B cell (primary cell): ENCODE data around the gene SLC49A3. TPM values are rescaled to one million over a fixed set of nuclear protein-coding genes. Genes with fewer than 3 reads are reported as not detected.

ENCODE experiments used
- ATAC-seq: fragments of 200-7000 bp; cut with Tn5 transposase; one replicate; pipeline ENCODE4 v1.10.0; 2021; ENCODE audit warnings: low read depth, mild to moderate bottlenecking, moderate number of reproducible peaks, moderate library complexity
- CTCF ChIA-PET: fragments of 350-600 bp; sonication (Branson Sonifier 250); formaldehyde crosslinking; loops from one replicate; lab custom pipeline; 2021; ENCODE audit warnings: antibody characterized with exemption, inconsistent platforms; lab: Charles Lee
- POLR2A ChIA-PET: fragments of 350-600 bp; sonication (Branson Sonifier 250); formaldehyde crosslinking; loops from one replicate; lab custom pipeline; 2021; ENCODE audit warnings: antibody characterized with exemption; lab: Charles Lee
- DNase-seq: peaks from one replicate; pipeline ENCODE4 v3.0.0; 2013
- H2AFZ ChIP-seq: 2 replicates; pipeline ENCODE4 v1.6.1; 2012; ENCODE audit warnings: mild to moderate bottlenecking, low read depth, low read length; ENCODE audit not compliant: insufficient read depth, poor library complexity, severe bottlenecking
- H3K27ac ChIP-seq, 2 donors: 1 replicate in 1 of 2; 2 replicates in 1 of 2; pipeline ENCODE4 v1.5.1; 2012 to 2013; ENCODE audit warnings: low read length in 2 of 2, mild to moderate bottlenecking in 2 of 2, moderate library complexity in 1 of 2
- H3K27me3 ChIP-seq, 4 experiments: fragments of 200-600 bp in 1 of 4; sonication (generic) in 1 of 4; replicated peaks in 1 of 4; 1 replicate in 2 of 4; 2 replicates in 2 of 4; pipeline versions ENCODE4 v1.6.1 to v1.7.0; 2013 to 2016; ENCODE audit warnings: low read length in 3 of 4, mild to moderate bottlenecking in 2 of 4, mixed read lengths in 1 of 4, moderate library complexity in 1 of 4; ENCODE audit not compliant: insufficient read depth in 4 of 4, control insufficient read depth in 3 of 4; ENCODE audit errors: control extremely low read depth in 1 of 4
- H3K36me3 ChIP-seq, 2 experiments: replicated peaks in 1 of 2; 1 replicate in 1 of 2; 2 replicates in 1 of 2; pipeline versions ENCODE4 v1.6.1 to v1.7.1; 2013; ENCODE audit warnings: low read length in 1 of 2; ENCODE audit not compliant: insufficient read depth in 2 of 2, control insufficient read depth in 1 of 2; ENCODE audit errors: control extremely low read depth in 1 of 2, extremely low read depth in 1 of 2
- H3K4me1 ChIP-seq, 2 donors: fragments of 200-600 bp in 1 of 2; sonication (generic) in 1 of 2; 1 replicate in 1 of 2; 2 replicates in 1 of 2; pipeline versions ENCODE4 v1.5.1 to v1.6.1; 2013 to 2017; ENCODE audit warnings: low read length in 2 of 2; ENCODE audit not compliant: control insufficient read depth in 2 of 2, insufficient read depth in 2 of 2
- H3K4me2 ChIP-seq: replicated peaks from 2 replicates; pipeline ENCODE3; 2012; ENCODE audit warnings: mild to moderate bottlenecking, low read depth, low read length; ENCODE audit not compliant: poor library complexity, severe bottlenecking
- H3K4me3 ChIP-seq, 5 experiments: fragments of 200-600 bp in 1 of 5; sonication (generic) in 1 of 5; 1 replicate in 3 of 5; 2 replicates in 2 of 5; pipeline versions ENCODE4 v1.5.1 to v1.7.0; 2011 to 2016; ENCODE audit warnings: low read length in 4 of 5, mild to moderate bottlenecking in 4 of 5, low read depth in 2 of 5, control low read depth in 1 of 5, moderate library complexity in 1 of 5; ENCODE audit not compliant: insufficient read depth in 1 of 5; ENCODE audit errors: control extremely low read depth in 1 of 5, extremely low read depth in 1 of 5
- H3K79me2 ChIP-seq: fragments of 200-600 bp; sonication (generic); one replicate; pipeline ENCODE4 v1.6.0; 2016; ENCODE audit warnings: low read length; ENCODE audit not compliant: control insufficient read depth, insufficient read depth
- H3K9ac ChIP-seq: fragments of 200-600 bp; sonication (generic); 2 replicates; pipeline ENCODE4 v1.6.1; 2017; ENCODE audit warnings: mild to moderate bottlenecking, low read length, moderate library complexity
- H3K9me3 ChIP-seq, 3 donors: one replicate each; pipeline versions ENCODE4 v1.6.1 to v1.7.1; 2013; ENCODE audit warnings: low read length in 2 of 3; ENCODE audit not compliant: control insufficient read depth in 2 of 3, insufficient read depth in 1 of 3; ENCODE audit errors: control extremely low read depth in 1 of 3
- H4K20me1 ChIP-seq: 2 replicates; pipeline ENCODE4 v1.6.0; 2012; ENCODE audit warnings: mild to moderate bottlenecking, low read length; ENCODE audit not compliant: insufficient read depth, control insufficient read depth, poor library complexity, severe bottlenecking
- H3K27ac Mint-ChIP-seq: one replicate; pipeline ENCODE4 v1.8.0; 2021; ENCODE audit warnings: mixed read lengths
- H3K27me3 Mint-ChIP-seq: one replicate; pipeline ENCODE4 v1.8.0; 2021; ENCODE audit warnings: mixed read lengths
- H3K4me1 Mint-ChIP-seq: one replicate; pipeline ENCODE4 v1.8.0; 2021; ENCODE audit warnings: mixed read lengths
- H3K4me3 Mint-ChIP-seq: one replicate; pipeline ENCODE4 v1.8.0; 2021; ENCODE audit warnings: mixed read lengths
- H3K9me3 Mint-ChIP-seq: one replicate; pipeline ENCODE4 v1.8.0; 2022; ENCODE audit warnings: mixed read lengths; ENCODE audit not compliant: insufficient read depth
- EZH2 ChIP-seq: IDR thresholded peaks from 2 replicates; pipeline ENCODE4 v1.6.1; 2012; ENCODE audit warnings: borderline replicate concordance, low read depth, mild to moderate bottlenecking, moderate library complexity, low read length; ENCODE audit not compliant: insufficient read depth, poor library complexity, severe bottlenecking
- WGBS: methylation state at CpG from one replicate; pipeline ENCODE4 v1.1.5; 2013; ENCODE audit warnings: missing lambda C conversion rate; ENCODE audit not compliant: insufficient coverage; 5-methylcytosine and 5-hydroxymethylcytosine counted together
- intact Hi-C: fragments of 100-400 bp; cut with micrococcal nuclease; formaldehyde crosslinking; loops from one replicate; pipeline ENCODE4 v1.10.0; 2022
- polyA plus RNA-seq: library from polyadenylated mRNA; depleted of rRNA; stranded (reverse); fragments of >200 nt; gene quantifications from 2 replicates; pipeline ENCODE4 v1.2.3, GENCODE V29; 2012
- total RNA-seq, 2 donors: library from RNA; stranded (reverse); fragments of 120-200 nt in 1 of 2; gene quantifications; 1 replicate in 1 of 2; 2 replicates in 1 of 2; pipeline versions ENCODE4 v1.2.3 to v1.2.4, GENCODE V29; 2013 to 2022
- TF ChIP-seq, protein P1 (sequence below): fragments of 200-600 bp; IDR thresholded peaks from one replicate; pipeline ENCODE4 v1.8.0; 2022; ENCODE audit warnings: antibody characterized with exemption, mild to moderate bottlenecking

SLC49A3 gene
- total and polyA plus RNA-seq, 2 donors (not counting 1 experiment from before 2014, with no cell fraction given), result 2.0 to 4.3 TPM

DNA sequence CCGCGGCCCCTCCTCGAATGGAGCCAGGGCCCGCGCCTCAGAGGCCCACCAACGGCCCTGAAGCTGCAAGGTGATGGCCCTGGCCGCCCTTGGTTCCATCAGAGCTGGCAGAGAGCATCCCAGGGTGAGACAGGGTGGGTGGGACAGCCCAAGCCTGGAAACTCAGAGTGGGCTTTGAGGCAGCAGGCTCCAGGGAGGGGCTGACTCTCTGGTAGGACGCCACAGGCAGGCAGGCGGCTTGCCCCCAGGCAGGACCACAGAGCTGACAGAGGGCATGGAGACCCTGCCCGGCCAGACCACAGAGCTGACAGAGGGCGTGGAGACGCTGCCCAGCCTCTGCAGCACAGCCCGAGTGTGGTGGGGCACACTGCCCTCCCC lies 9.9 kb downstream of the SLC49A3 start:
- CTCF ChIA-PET, result no interaction called here
- ATAC-seq (no peak), DNase-seq (no peak)
- no peak for TF ChIP-seq EZH2
- TF ChIP-seq, protein P1, sequence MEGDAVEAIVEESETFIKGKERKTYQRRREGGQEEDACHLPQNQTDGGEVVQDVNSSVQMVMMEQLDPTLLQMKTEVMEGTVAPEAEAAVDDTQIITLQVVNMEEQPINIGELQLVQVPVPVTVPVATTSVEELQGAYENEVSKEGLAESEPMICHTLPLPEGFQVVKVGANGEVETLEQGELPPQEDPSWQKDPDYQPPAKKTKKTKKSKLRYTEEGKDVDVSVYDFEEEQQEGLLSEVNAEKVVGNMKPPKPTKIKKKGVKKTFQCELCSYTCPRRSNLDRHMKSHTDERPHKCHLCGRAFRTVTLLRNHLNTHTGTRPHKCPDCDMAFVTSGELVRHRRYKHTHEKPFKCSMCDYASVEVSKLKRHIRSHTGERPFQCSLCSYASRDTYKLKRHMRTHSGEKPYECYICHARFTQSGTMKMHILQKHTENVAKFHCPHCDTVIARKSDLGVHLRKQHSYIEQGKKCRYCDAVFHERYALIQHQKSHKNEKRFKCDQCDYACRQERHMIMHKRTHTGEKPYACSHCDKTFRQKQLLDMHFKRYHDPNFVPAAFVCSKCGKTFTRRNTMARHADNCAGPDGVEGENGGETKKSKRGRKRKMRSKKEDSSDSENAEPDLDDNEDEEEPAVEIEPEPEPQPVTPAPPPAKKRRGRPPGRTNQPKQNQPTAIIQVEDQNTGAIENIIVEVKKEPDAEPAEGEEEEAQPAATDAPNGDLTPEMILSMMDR, result no peak
- peaks cover 35% of the 10 kb centered on the region for H3K4me1 Mint-ChIP-seq
- intact Hi-C loops, result loop anchor here (10.0 kb wide), 1 partner anchor 606 kb away; the partner anchor contains the start of gene MAEA
- H3K4me3 Mint-ChIP-seq, result no peak overlapping the region
- Histone ChIP-seq H3K4me3 (no peak overlapping the region), H3K9me3 (peaks cover 0 to 10% (median 0%) of the 10 kb centered on the region in 3 donors), H2AFZ (no peak overlapping the region), H3K9ac (no peak overlapping the region), H4K20me1 (no peaks in the 10 kb centered on the region), H3K36me3 (no peaks in the 10 kb centered on the region), H3K79me2 (peaks cover 12% of the 10 kb centered on the region), H3K4me1 (peaks cover 32 to 48% of the 10 kb centered on the region in 2 donors), H3K4me2 (no peak overlapping the region), H3K27me3 (peaks cover 0 to 2% (median 0%) of the 10 kb centered on the region in 4 experiments), H3K27ac (no peak overlapping the region)
- no peak overlapping the region for H3K27ac Mint-ChIP-seq
- 88% methylated on average over 13 of the region's 13 CpGs for WGBS
- no peaks in the 10 kb centered on the region for H3K9me3 Mint-ChIP-seq
- no peaks in the 10 kb centered on the region for H3K27me3 Mint-ChIP-seq
- POLR2A ChIA-PET, result no interaction called here

DNA sequence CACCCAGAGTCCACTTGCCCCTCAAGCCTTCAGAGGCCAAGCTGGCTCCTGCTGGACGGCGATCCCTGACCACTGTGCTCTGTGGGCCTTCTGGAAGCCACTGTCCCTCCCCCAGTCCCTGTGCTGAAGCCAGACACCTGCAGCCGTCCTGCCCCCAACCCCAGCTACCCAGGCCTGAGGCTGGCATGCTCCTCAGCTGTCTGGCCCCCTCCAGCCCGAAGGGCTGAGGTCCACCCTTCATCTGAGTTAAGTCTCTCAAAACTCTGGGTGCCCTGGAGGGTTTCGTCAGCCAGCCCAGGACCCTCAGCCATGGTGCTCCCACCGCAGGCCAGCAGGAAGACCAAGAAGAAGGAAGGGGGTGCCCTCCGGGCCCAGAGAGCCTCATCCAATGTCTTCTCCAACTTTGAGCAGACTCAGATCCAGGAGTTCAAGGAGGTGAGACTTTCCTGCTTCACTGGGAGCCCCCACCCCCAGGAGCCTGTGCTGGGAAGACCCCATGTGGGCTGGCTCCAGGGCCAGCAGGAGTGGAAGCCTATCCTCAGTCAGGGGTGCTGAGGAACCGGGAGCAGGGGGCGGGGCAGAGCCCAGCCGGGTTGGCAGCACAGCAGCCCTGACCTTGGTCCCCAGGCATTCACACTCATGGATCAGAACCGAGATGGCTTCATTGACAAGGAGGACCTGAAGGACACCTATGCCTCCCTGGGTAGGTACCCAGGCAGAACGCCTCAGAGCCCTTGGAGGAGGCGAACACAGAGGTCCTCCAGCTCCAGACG lies 10.4 kb downstream of the SLC49A3 start:
- Histone ChIP-seq H4K20me1 (peaks cover 1% of the 10 kb centered on the region), H3K36me3 (no peaks in the 10 kb centered on the region), H2AFZ (no peak overlapping the region), H3K4me1 (peaks cover 34 to 46% of the 10 kb centered on the region in 2 donors), H3K9ac (no peak overlapping the region), H3K9me3 (peaks cover 0 to 10% (median 0%) of the 10 kb centered on the region in 3 donors), H3K27ac (no peak overlapping the region), H3K79me2 (peaks cover 16% of the 10 kb centered on the region), H3K27me3 (peaks cover 0 to 2% (median 0%) of the 10 kb centered on the region in 4 experiments), H3K4me2 (no peak overlapping the region), H3K4me3 (no peak overlapping the region)
- Mint-ChIP-seq H3K9me3 (no peaks in the 10 kb centered on the region), H3K27ac (no peak overlapping the region), H3K4me1 (peaks cover 36% of the 10 kb centered on the region), H3K27me3 (no peaks in the 10 kb centered on the region), H3K4me3 (no peak overlapping the region)
- intact Hi-C loops, result loop anchor here (10.0 kb wide), 1 partner anchor 606 kb away; the partner anchor contains the start of gene MAEA
- WGBS, result 89% methylated on average over 13 of the region's 14 CpGs
- POLR2A ChIA-PET, result no interaction called here
- no peak for TF ChIP-seq EZH2
- TF ChIP-seq, protein P1, result no peak
- CTCF ChIA-PET, result interaction anchor here (1.1 kb wide), 1 partner anchor 21 kb away, joined by 5 read pairs; no protein-coding TSS in a partner anchor
- no peak for ATAC-seq
- no peak for DNase-seq
